SK-MEL-5 (cell line): ENCODE results near the gene GABARAPL1. TPM values are rescaled to one million over a fixed set of nuclear protein-coding genes. Genes with fewer than 3 reads are reported as not detected.
"Not testable (repeated sequence)": the region's sequence is repeated elsewhere in the genome, so short reads cannot be mapped to it uniquely, and the experiment has no call there.

ENCODE experiments used
- DNase-seq: peaks from one replicate; pipeline ENCODE4 v3.0.0-alpha.2; 2016; ENCODE audit warnings: low read depth, low spot score
- in situ Hi-C: cut with HindIII; loops from 2 replicates; pipeline ENCODE4 v1.10.0; 2016; ENCODE audit warnings: low sequenced_read_pairs, high pct_unique_total_duplicates, low pct_unique_long_range_greater_than_20kb
- polyA plus RNA-seq, 2 experiments: library from polyadenylated mRNA; depleted of rRNA; stranded (reverse); fragments of >200 nt; gene quantifications; 2 replicates each; pipeline ENCODE4 v1.2.3, GENCODE V29; 2015
- total RNA-seq: library from RNA; depleted of rRNA; stranded (reverse); fragments of >200 nt; shearing (Covaris generic); gene quantifications from 2 replicates; pipeline ENCODE4 v1.2.3, GENCODE V29; 2014; rRNA removed

The GABARAPL1 gene
- 57.2 and 63.2 TPM in 2 replicates for total RNA-seq
- polyA plus RNA-seq (2015; cell fraction: cytosol; rRNA removed): 84.6 and 89.4 TPM in 2 replicates
- 216 and 240 TPM in 2 replicates for polyA plus RNA-seq (2015; cell fraction: nucleus; rRNA removed)

- peak; percentile 76 for DNase-seq
- in situ Hi-C loops: no loop called here
Observed at GRCh38 chr12:10212739-10213131, at the start of gene GABARAPL1. Gene GABARAPL1 (plus strand): TSS chr12:10212877. CDS start chr12:10213130, 253 bp downstream.

GRCh38 chr12:10163084-10163483 is 49.6 kb upstream of the GABARAPL1 start:
- in situ Hi-C loops: no loop called here
- DNase-seq: no peak

- DNase-seq: no peak
- in situ Hi-C loops: no loop called here
Observed at GRCh38 chr12:10165421-10165820, 47.3 kb upstream of the GABARAPL1 start.

GRCh38 chr12:10167599-10167998 is 45.1 kb upstream of the GABARAPL1 start:
- DNase-seq: no peak
- in situ Hi-C loops: no loop called here

GRCh38 chr12:10169104-10169503 is 43.6 kb upstream of the GABARAPL1 start:
- in situ Hi-C loops: no loop called here
- DNase-seq: no peak

GRCh38 chr12:10170216-10170615 is 42.5 kb upstream of the GABARAPL1 start:
- no peak for DNase-seq
- in situ Hi-C loops: no loop called here

GRCh38 chr12:10171973-10172728 is 40.5 kb upstream of the GABARAPL1 start, which contains the start of gene OLR1:
Gene OLR1 (minus strand): TSS chr12:10172132. CDS start chr12:10172077, 55 bp downstream.
- in situ Hi-C loops: no loop called here

GRCh38 chr12:10174986-10175614 is 37.6 kb upstream of the GABARAPL1 start:
- in situ Hi-C loops: no loop called here
- DNase-seq: no peak

More at GRCh38 chr12:10171973-10172728, 40.5 kb upstream of the GABARAPL1 start, which contains the start of gene OLR1:
- no peak for DNase-seq

GRCh38 chr12:10175846-10176636 is 36.6 kb upstream of the GABARAPL1 start:
- no peak for DNase-seq
- in situ Hi-C loops: no loop called here

- in situ Hi-C loops: no loop called here
- DNase-seq: no peak
Observed at GRCh38 chr12:10178821-10179220, 33.9 kb upstream of the GABARAPL1 start, which contains the start of gene TMEM52B. Gene TMEM52B (plus strand): TSS chr12:10179032. CDS start chr12:10179575, 543 bp downstream.

- in situ Hi-C loops: no loop called here
- DNase-seq: no peak
Observed at GRCh38 chr12:10179776-10180181, 32.9 kb upstream of the GABARAPL1 start.

GRCh38 chr12:10182354-10183049 is 30.2 kb upstream of the GABARAPL1 start:
- in situ Hi-C loops: no loop called here
- no peak for DNase-seq

GRCh38 chr12:10184261-10184843 is 28.3 kb upstream of the GABARAPL1 start:
- in situ Hi-C loops: no loop called here
- DNase-seq: no peak

GRCh38 chr12:10186299-10186698 is 26.4 kb upstream of the GABARAPL1 start:
- DNase-seq: no peak
- in situ Hi-C loops: no loop called here

- DNase-seq, in situ Hi-C loops: not testable (repeated sequence)
Observed at GRCh38 chr12:10186958-10187357, 25.7 kb upstream of the GABARAPL1 start.

GRCh38 chr12:10189653-10190052 is 23.0 kb upstream of the GABARAPL1 start:
- in situ Hi-C loops: no loop called here
- DNase-seq: no peak
